ENCODE data around the gene ERCC6L2. TPM values are rescaled to one million over a fixed set of nuclear protein-coding genes. Genes with fewer than 3 reads are reported as not detected.

The ERCC6L2 gene
- total RNA-seq, 1 donor from 2014 or later: 21.7 TPM

- Histone ChIP-seq H3K9me3 (replicated peaks) (no peaks in the 10 kb centered on the region), H3K27me3 (ENCODE audit: low read depth) (no peaks in the 10 kb centered on the region), H3K4me1 (peaks cover 4% of the 10 kb centered on the region), H3K27ac (replicated peaks) (no peak overlapping the region), H3K36me3 (peaks cover 33% of the 10 kb centered on the region), H3K4me3 (no peak overlapping the region)
- TF ChIP-seq, protein P1, sequence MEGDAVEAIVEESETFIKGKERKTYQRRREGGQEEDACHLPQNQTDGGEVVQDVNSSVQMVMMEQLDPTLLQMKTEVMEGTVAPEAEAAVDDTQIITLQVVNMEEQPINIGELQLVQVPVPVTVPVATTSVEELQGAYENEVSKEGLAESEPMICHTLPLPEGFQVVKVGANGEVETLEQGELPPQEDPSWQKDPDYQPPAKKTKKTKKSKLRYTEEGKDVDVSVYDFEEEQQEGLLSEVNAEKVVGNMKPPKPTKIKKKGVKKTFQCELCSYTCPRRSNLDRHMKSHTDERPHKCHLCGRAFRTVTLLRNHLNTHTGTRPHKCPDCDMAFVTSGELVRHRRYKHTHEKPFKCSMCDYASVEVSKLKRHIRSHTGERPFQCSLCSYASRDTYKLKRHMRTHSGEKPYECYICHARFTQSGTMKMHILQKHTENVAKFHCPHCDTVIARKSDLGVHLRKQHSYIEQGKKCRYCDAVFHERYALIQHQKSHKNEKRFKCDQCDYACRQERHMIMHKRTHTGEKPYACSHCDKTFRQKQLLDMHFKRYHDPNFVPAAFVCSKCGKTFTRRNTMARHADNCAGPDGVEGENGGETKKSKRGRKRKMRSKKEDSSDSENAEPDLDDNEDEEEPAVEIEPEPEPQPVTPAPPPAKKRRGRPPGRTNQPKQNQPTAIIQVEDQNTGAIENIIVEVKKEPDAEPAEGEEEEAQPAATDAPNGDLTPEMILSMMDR (IDR thresholded peaks at IDR 0.05; ENCODE audit: borderline replicate concordance): no peak
- intact Hi-C loops (cut with micrococcal nuclease): no loop called here
- DNase-seq: no peak
These were observed 117.8 kb downstream of the ERCC6L2 start for GRCh38 chr9:95993337-95993736.

- TF ChIP-seq, protein P1 (IDR thresholded peaks at IDR 0.05; ENCODE audit: borderline replicate concordance): no peak
- intact Hi-C loops (cut with micrococcal nuclease): no loop called here
- Histone ChIP-seq H3K4me3 (no peak overlapping the region), H3K27me3 (ENCODE audit: low read depth) (no peaks in the 10 kb centered on the region), H3K9me3 (replicated peaks) (peaks cover 14% of the 10 kb centered on the region), H3K27ac (replicated peaks) (no peak overlapping the region), H3K4me1 (no peaks in the 10 kb centered on the region), H3K36me3 (peaks cover 43% of the 10 kb centered on the region)
- no peak for DNase-seq
These were observed 123.9 kb downstream of the ERCC6L2 start for GRCh38 chr9:95999390-95999789.

DNA sequence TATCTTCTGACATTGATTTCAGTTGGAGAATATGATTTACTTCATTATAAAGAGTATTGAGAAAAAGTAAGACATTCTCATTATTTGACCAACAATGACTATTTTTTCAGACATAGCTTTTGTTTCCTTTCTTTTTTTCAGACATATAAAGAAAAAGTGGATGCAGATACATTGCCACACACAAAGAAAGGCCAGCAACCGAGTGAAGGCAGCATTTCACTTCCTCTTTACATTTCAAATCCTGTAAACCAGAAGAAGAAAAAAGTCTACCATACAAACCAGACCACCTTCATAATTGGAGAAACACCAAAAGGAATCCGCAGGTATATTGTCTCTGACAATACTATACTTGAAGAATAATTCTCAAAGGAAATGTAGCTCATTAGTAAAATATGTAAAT is 128.9 kb downstream of the ERCC6L2 start:
- H3K4me1 ChIP-seq: peaks cover 8% of the 10 kb centered on the region
- H3K27me3 ChIP-seq (ENCODE audit: low read depth): no peaks in the 10 kb centered on the region
- TF ChIP-seq, protein P1 (IDR thresholded peaks at IDR 0.05; ENCODE audit: borderline replicate concordance): no peak
- H3K4me3 ChIP-seq: no peak overlapping the region
- intact Hi-C loops (cut with micrococcal nuclease): no loop called here
- no peak for DNase-seq
- H3K9me3 ChIP-seq (replicated peaks): peaks cover 14% of the 10 kb centered on the region
- H3K36me3 ChIP-seq: peaks cover 66% of the 10 kb centered on the region
- no peak overlapping the region for H3K27ac ChIP-seq (replicated peaks)

GRCh38 chr9:96006296-96006879 is 130.9 kb downstream of the ERCC6L2 start:
- peaks cover 68% of the 10 kb centered on the region for H3K36me3 ChIP-seq
- H3K9me3 ChIP-seq (replicated peaks): peaks cover 12% of the 10 kb centered on the region
- H3K27ac ChIP-seq (replicated peaks): no peak overlapping the region
- peaks cover 16% of the 10 kb centered on the region for H3K4me1 ChIP-seq
- TF ChIP-seq, protein P1 (IDR thresholded peaks at IDR 0.05; ENCODE audit: borderline replicate concordance): no peak
- H3K4me3 ChIP-seq: no peak overlapping the region
- no peak for DNase-seq
- intact Hi-C loops (cut with micrococcal nuclease): no loop called here
- H3K27me3 ChIP-seq (ENCODE audit: low read depth): no peaks in the 10 kb centered on the region

DNA sequence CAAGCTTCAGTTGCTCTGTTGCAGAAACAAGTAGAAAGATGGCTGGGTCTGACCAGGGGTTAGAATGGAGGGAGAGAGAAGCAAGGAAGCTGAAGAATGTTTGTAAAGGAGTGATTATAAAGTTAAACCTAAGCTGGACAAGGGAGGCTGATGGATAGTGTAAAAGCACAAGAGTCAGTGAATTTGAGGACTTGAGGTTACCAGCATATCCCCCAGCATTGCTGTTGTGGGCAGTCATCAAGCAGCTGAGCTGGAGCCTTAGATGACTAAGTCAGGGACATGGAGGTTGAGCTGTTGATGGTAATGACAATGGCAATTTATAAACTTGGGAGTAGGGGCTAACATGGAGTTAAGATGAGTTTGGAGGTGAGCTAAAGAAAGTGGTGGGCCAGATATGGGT is 131.5 kb downstream of the ERCC6L2 start:
- H3K27ac ChIP-seq (replicated peaks): no peak overlapping the region
- H3K36me3 ChIP-seq: peaks cover 69% of the 10 kb centered on the region
- TF ChIP-seq, protein P1 (IDR thresholded peaks at IDR 0.05; ENCODE audit: borderline replicate concordance): no peak
- intact Hi-C loops (cut with micrococcal nuclease): no loop called here
- H3K4me1 ChIP-seq: peaks cover 16% of the 10 kb centered on the region
- H3K27me3 ChIP-seq (ENCODE audit: low read depth): no peaks in the 10 kb centered on the region
- no peak for DNase-seq
- H3K4me3 ChIP-seq: no peak overlapping the region
- H3K9me3 ChIP-seq (replicated peaks): peaks cover 7% of the 10 kb centered on the region

All from left ventricle myocardium inferior (tissue), 1 donor.